ACC112 (cell line): ENCODE results near the gene LRRFIP2.
"Not testable (repeated sequence)": the region's sequence is repeated elsewhere in the genome, so short reads cannot be mapped to it uniquely, and the experiment has no call there.

Experiments used
- H2AFZ ChIP-seq: fragments of 200-600 bp; sonication (generic); one replicate; pipeline ENCODE4 v1.6.0; 2017; ENCODE audit warnings: antibody characterized with exemption, low read length; ENCODE audit not compliant: unreplicated experiment
- H3K27ac ChIP-seq: fragments of 200-600 bp; sonication (generic); 2 replicates; pipeline ENCODE4 v1.5.1; 2014; ENCODE audit warnings: low read depth, mild to moderate bottlenecking, antibody characterized with exemption, low read length, moderate library complexity
- H3K27me3 ChIP-seq: fragments of 200-600 bp; sonication (generic); 2 replicates; pipeline ENCODE4 v1.6.1; 2014; ENCODE audit warnings: mild to moderate bottlenecking, antibody characterized with exemption, low read length, moderate library complexity, mixed read lengths; ENCODE audit not compliant: insufficient read depth
- H3K36me3 ChIP-seq: fragments of 200-600 bp; sonication (generic); 2 replicates; pipeline ENCODE4 v1.6.1; 2016; ENCODE audit warnings: mild to moderate bottlenecking, antibody characterized with exemption, low read length, moderate library complexity, mixed read lengths; ENCODE audit not compliant: insufficient read depth
- H3K4me1 ChIP-seq: fragments of 200-600 bp; sonication (generic); one replicate; pipeline ENCODE4 v1.6.1; 2016; ENCODE audit warnings: low read length, mixed read lengths; ENCODE audit not compliant: insufficient read depth, unreplicated experiment, control insufficient read depth
- H3K4me3 ChIP-seq: fragments of 200-600 bp; sonication (generic); 2 replicates; pipeline ENCODE4 v1.5.1; 2014; ENCODE audit warnings: mild to moderate bottlenecking, low read depth, low read length
- H3K79me2 ChIP-seq: fragments of 200-600 bp; sonication (generic); one replicate; pipeline ENCODE4 v1.6.0; 2016; ENCODE audit warnings: low read length; ENCODE audit not compliant: control insufficient read depth, unreplicated experiment, insufficient read depth

The LRRFIP2 gene

GRCh38 chr3:37075955-37076354 is 98.4 kb downstream of the LRRFIP2 start:
- no peaks in the 10 kb centered on the region for H3K79me2 ChIP-seq
- no peak overlapping the region for H2AFZ ChIP-seq
- H3K4me3 ChIP-seq, result no peak overlapping the region
- H3K4me1 ChIP-seq, result peaks cover 31% of the 10 kb centered on the region
- 0 out of 2 replicates have a peak, but pooled peaks cover 9% of the 10 kb centered on the region for H3K36me3 ChIP-seq
- H3K27ac ChIP-seq, result peak overlapping the region; percentile 15; the same call in 1 of the 2 replicates
- H3K27me3 ChIP-seq, result no peaks in the 10 kb centered on the region

- Histone ChIP-seq H3K79me2 (no peaks in the 10 kb centered on the region), H3K4me1 (peaks cover 31% of the 10 kb centered on the region), H3K36me3 (peaks cover 7% of the 10 kb centered on the region; the same call in 1 of the 2 replicates), H3K27me3 (no peaks in the 10 kb centered on the region), H2AFZ (no peak overlapping the region), H3K27ac (peak overlapping the region; percentile 57), H3K4me3 (peak overlapping the region; percentile 28; the same call in 1 of the 2 replicates)
Measured at GRCh38 chr3:37074178-37074577, 100.2 kb downstream of the LRRFIP2 start.

GRCh38 chr3:37072892-37073291 is 101.5 kb downstream of the LRRFIP2 start:
- Histone ChIP-seq H3K27ac (peak overlapping the region; percentile 70), H3K27me3 (no peaks in the 10 kb centered on the region), H3K79me2 (no peaks in the 10 kb centered on the region), H3K4me1 (peaks cover 31% of the 10 kb centered on the region), H3K36me3 (peaks cover 14% of the 10 kb centered on the region; the same call in 1 of the 2 replicates), H2AFZ (no peak overlapping the region), H3K4me3 (peak overlapping the region; percentile 61)

GRCh38 chr3:37071921-37072320 is 102.5 kb downstream of the LRRFIP2 start:
- Histone ChIP-seq H3K4me1 (peaks cover 31% of the 10 kb centered on the region), H3K27ac (no peak overlapping the region), H3K4me3 (no peak overlapping the region)

GRCh38 chr3:37068031-37068430 is 106.4 kb downstream of the LRRFIP2 start:
- Histone ChIP-seq H3K4me3 (no peak overlapping the region), H2AFZ (no peak overlapping the region), H3K4me1 (peaks cover 6% of the 10 kb centered on the region), H3K27me3 (no peaks in the 10 kb centered on the region), H3K36me3 (peaks cover 34% of the 10 kb centered on the region), H3K79me2 (no peaks in the 10 kb centered on the region), H3K27ac (no peak overlapping the region)

More at GRCh38 chr3:37071921-37072320, 102.5 kb downstream of the LRRFIP2 start:
- Histone ChIP-seq H2AFZ (no peak overlapping the region), H3K27me3 (no peaks in the 10 kb centered on the region), H3K79me2 (no peaks in the 10 kb centered on the region), H3K36me3 (peaks cover 14% of the 10 kb centered on the region; the same call in 1 of the 2 replicates)

GRCh38 chr3:37067577-37067976 is 106.8 kb downstream of the LRRFIP2 start:
- Histone ChIP-seq H3K36me3 (peaks cover 36% of the 10 kb centered on the region), H3K27me3 (no peaks in the 10 kb centered on the region), H3K4me3 (no peak overlapping the region), H3K79me2 (no peaks in the 10 kb centered on the region), H2AFZ (no peak overlapping the region), H3K4me1 (peaks cover 2% of the 10 kb centered on the region), H3K27ac (no peak overlapping the region)

- no peaks in the 10 kb centered on the region for H3K79me2 ChIP-seq
- peaks cover 40% of the 10 kb centered on the region for H3K36me3 ChIP-seq
- H3K4me3 ChIP-seq, result no peak overlapping the region
- no peaks in the 10 kb centered on the region for H3K4me1 ChIP-seq
- no peak overlapping the region for H2AFZ ChIP-seq
- H3K27me3 ChIP-seq, result no peaks in the 10 kb centered on the region
- H3K27ac ChIP-seq, result no peak overlapping the region
Measured at GRCh38 chr3:37064747-37065146, 109.6 kb downstream of the LRRFIP2 start.

- H2AFZ ChIP-seq, result no peak overlapping the region
- H3K27ac ChIP-seq, result no peak overlapping the region
- H3K79me2 ChIP-seq, result no peaks in the 10 kb centered on the region
- no peaks in the 10 kb centered on the region for H3K27me3 ChIP-seq
- peaks cover 15% of the 10 kb centered on the region for H3K36me3 ChIP-seq
- no peak overlapping the region for H3K4me3 ChIP-seq
- H3K4me1 ChIP-seq, result peaks cover 25% of the 10 kb centered on the region
Measured at GRCh38 chr3:37058117-37058516, 116.3 kb downstream of the LRRFIP2 start.

- Histone ChIP-seq H2AFZ (no peak overlapping the region), H3K27me3 (no peaks in the 10 kb centered on the region), H3K27ac (no peak overlapping the region)
Measured at GRCh38 chr3:37056826-37057225, 117.6 kb downstream of the LRRFIP2 start.

GRCh38 chr3:37055077-37055476 is 119.3 kb downstream of the LRRFIP2 start:
- peaks cover 13% of the 10 kb centered on the region for H3K36me3 ChIP-seq
- not testable (repeated sequence) for H3K79me2 ChIP-seq, H3K27me3 ChIP-seq, H3K4me3 ChIP-seq, H2AFZ ChIP-seq
- peak overlapping the region; percentile 85 for H3K27ac ChIP-seq
- H3K4me1 ChIP-seq, result peaks cover 25% of the 10 kb centered on the region

More at GRCh38 chr3:37056826-37057225, 117.6 kb downstream of the LRRFIP2 start:
- Histone ChIP-seq H3K79me2 (no peaks in the 10 kb centered on the region), H3K4me1 (peaks cover 25% of the 10 kb centered on the region), H3K4me3 (no peak overlapping the region), H3K36me3 (peaks cover 5% of the 10 kb centered on the region)

- peaks cover 17% of the 10 kb centered on the region for H3K36me3 ChIP-seq
- H3K27me3 ChIP-seq, result no peaks in the 10 kb centered on the region
- H2AFZ ChIP-seq, result no peak overlapping the region
- H3K79me2 ChIP-seq, result no peaks in the 10 kb centered on the region
- peak overlapping the region; percentile 85 for H3K27ac ChIP-seq
- no peak overlapping the region for H3K4me3 ChIP-seq
- peaks cover 25% of the 10 kb centered on the region for H3K4me1 ChIP-seq
Measured at GRCh38 chr3:37054370-37054769, 120.0 kb downstream of the LRRFIP2 start.
